CD4-positive, alpha-beta T cell treated with Interleukin-17A for 1 hour (primary cell): ENCODE data around the gene NOS2.
"Not testable (repeated sequence)": the region's sequence is repeated elsewhere in the genome, so short reads cannot be mapped to it uniquely, and the experiment has no call there.

Experiments
- DNase-seq: peaks from one replicate; pipeline ENCODE4 v3.0.0-alpha.2; 2020

Gene NOS2

GRCh38 chr17:27753726-27754125 lies 46.6 kb downstream of the NOS2 start:
- DNase-seq, result not testable (repeated sequence)

GRCh38 chr17:27752831-27753619 lies 47.3 kb downstream of the NOS2 start:
- DNase-seq, result not testable (repeated sequence)

- DNase-seq, result no peak
Measured at GRCh38 chr17:27751622-27752490, 48.5 kb downstream of the NOS2 start.

- DNase-seq, result no peak
Measured at GRCh38 chr17:27751166-27751565, 49.2 kb downstream of the NOS2 start.

- DNase-seq, result not testable (repeated sequence)
Measured at GRCh38 chr17:27749562-27750150, 50.7 kb downstream of the NOS2 start.

- no peak for DNase-seq
Measured at GRCh38 chr17:27748360-27748825, 51.9 kb downstream of the NOS2 start.

- DNase-seq, result no peak
Measured at GRCh38 chr17:27747462-27748359, 52.6 kb downstream of the NOS2 start.

- DNase-seq, result no peak
Measured at GRCh38 chr17:27746881-27747280, 53.4 kb downstream of the NOS2 start.

GRCh38 chr17:27746320-27746719 lies 54.0 kb downstream of the NOS2 start:
- DNase-seq, result not testable (repeated sequence)

- DNase-seq, result not testable (repeated sequence)
Measured at GRCh38 chr17:27745207-27745830, 55.0 kb downstream of the NOS2 start.

GRCh38 chr17:27743281-27743885 lies 56.9 kb downstream of the NOS2 start:
- DNase-seq, result peak; percentile 3

- DNase-seq, result no peak
Measured at GRCh38 chr17:27741971-27742575, 58.3 kb downstream of the NOS2 start.

GRCh38 chr17:27741361-27741861 lies 58.9 kb downstream of the NOS2 start:
- DNase-seq, result no peak

- DNase-seq, result not testable (repeated sequence)
Measured at GRCh38 chr17:27740541-27740940, 59.8 kb downstream of the NOS2 start.

- no peak for DNase-seq
Measured at GRCh38 chr17:27733773-27734172, 66.6 kb downstream of the NOS2 start.

GRCh38 chr17:27732746-27733145 lies 67.6 kb downstream of the NOS2 start:
- DNase-seq, result not testable (repeated sequence)

- not testable (repeated sequence) for DNase-seq
Measured at GRCh38 chr17:27725982-27726381, 74.3 kb downstream of the NOS2 start.

GRCh38 chr17:27721797-27722196 lies 78.5 kb downstream of the NOS2 start:
- no peak for DNase-seq
